H1 (cell line): Measurements from ENCODE around the gene TSPAN3.

Experiments used
- CHD2 ChIP-seq: IDR thresholded peaks from 2 replicates; pipeline ENCODE4 v1.6.1; 2012; ENCODE audit warnings: low read length, improper control_type of control experiment
- EGR1 ChIP-seq: IDR thresholded peaks from 2 replicates; pipeline ENCODE4 v1.6.1; 2011; ENCODE audit warnings: low read depth, low read length, borderline replicate concordance
- EZH2 ChIP-seq: fragments of 200-600 bp; sonication (generic); IDR thresholded peaks from 2 replicates; pipeline ENCODE4 v1.7.1; 2012; ENCODE audit warnings: low read depth, mild to moderate bottlenecking, moderate library complexity, low read length, inconsistent platforms; ENCODE audit not compliant: severe bottlenecking
- FOSL1 ChIP-seq: IDR thresholded peaks from 2 replicates; pipeline ENCODE4 v1.6.1; 2011; ENCODE audit warnings: mild to moderate bottlenecking, low read depth, low read length, moderate library complexity; ENCODE audit not compliant: insufficient read depth
- POLR2A ChIP-seq, 2 experiments: IDR thresholded peaks; 1 replicate in 1 of 2; 2 replicates in 1 of 2; pipeline ENCODE4 v1.6.1; 2011; ENCODE audit warnings: low read depth in 2 of 2, low read length in 2 of 2, mild to moderate bottlenecking in 2 of 2; ENCODE audit errors: control extremely low read depth in 1 of 2
- POLR2AphosphoS5 ChIP-seq: IDR thresholded peaks from 2 replicates; pipeline ENCODE4 v1.6.1; 2011; ENCODE audit warnings: low read depth, low read length
- POU5F1 ChIP-seq: IDR thresholded peaks from 2 replicates; pipeline ENCODE4 v1.6.1; 2011; ENCODE audit warnings: low read depth, mild to moderate bottlenecking, low read length, moderate library complexity
- SIRT6 ChIP-seq: IDR thresholded peaks from one replicate; pipeline ENCODE4 v1.7.1; 2012; ENCODE audit warnings: low read length, inconsistent platforms
- TF ChIP-seq, protein P1 (sequence below), 3 experiments: IDR thresholded peaks; 1 replicate in 2 of 3; 2 replicates in 1 of 3; pipeline versions ENCODE4 v1.5.1 to v1.6.1; 2011; ENCODE audit warnings: low read length in 3 of 3, mild to moderate bottlenecking in 3 of 3, inconsistent platforms in 2 of 3, low read depth in 1 of 3, moderate library complexity in 1 of 3; ENCODE audit not compliant: insufficient read depth in 1 of 3; ENCODE audit errors: control extremely low read depth in 1 of 3

DNA sequence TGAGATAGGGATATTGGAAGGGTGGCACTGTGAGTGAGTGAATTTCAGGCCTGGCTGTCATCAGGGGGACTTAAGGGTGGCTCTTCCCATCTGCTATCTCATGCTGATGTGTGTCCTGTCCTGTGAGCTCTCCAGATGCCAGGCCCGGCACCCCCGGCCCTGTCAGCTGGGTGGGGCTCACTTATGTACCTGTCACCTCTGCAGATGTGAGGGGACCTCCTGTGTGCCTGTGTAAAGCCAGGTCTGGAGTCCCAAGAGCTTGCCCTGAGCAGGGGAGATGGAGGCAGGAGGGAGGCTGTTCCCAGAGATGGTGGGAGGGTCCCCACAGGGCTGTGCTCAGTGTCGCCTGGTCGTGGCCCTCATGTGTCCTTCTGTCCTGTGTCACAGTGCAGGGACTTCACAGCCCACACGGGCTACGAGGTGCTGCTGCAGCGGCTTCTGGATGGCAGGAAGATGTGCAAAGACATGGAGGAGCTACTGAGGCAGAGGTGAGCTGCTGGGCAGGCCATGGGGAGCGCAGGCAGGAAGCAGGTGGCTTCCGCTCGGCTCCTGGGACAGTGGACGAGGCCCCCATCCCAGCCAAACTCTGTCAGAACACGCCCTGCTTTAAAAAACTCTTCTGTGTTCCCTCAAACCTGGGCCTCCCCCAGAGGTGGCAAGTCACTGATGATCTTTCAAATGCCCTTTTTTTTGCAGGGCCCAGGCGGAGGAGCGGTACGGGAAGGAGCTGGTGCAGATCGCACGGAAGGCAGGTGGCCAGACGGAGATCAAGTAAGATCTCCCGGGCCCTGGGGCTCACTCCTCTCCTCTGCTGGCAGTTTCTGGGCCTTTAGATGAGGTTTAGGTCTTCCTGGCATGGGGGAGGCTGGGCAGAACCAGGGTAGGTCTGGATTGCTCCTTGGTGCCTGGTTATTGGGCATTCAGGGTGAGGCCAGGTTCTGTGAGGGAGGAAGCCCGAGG is 52.9 kb downstream of the TSPAN3 start:
- TF ChIP-seq POLR2A (IDR thresholded peaks at IDR 0.05; ENCODE audit: control extremely low read depth in 1 of 2, low read depth in 2 of 2, low read length in 2 of 2): no peak
- no peak for TF ChIP-seq POU5F1
- no peak for TF ChIP-seq EZH2
- TF ChIP-seq EGR1: no peak
- TF ChIP-seq, protein P1, sequence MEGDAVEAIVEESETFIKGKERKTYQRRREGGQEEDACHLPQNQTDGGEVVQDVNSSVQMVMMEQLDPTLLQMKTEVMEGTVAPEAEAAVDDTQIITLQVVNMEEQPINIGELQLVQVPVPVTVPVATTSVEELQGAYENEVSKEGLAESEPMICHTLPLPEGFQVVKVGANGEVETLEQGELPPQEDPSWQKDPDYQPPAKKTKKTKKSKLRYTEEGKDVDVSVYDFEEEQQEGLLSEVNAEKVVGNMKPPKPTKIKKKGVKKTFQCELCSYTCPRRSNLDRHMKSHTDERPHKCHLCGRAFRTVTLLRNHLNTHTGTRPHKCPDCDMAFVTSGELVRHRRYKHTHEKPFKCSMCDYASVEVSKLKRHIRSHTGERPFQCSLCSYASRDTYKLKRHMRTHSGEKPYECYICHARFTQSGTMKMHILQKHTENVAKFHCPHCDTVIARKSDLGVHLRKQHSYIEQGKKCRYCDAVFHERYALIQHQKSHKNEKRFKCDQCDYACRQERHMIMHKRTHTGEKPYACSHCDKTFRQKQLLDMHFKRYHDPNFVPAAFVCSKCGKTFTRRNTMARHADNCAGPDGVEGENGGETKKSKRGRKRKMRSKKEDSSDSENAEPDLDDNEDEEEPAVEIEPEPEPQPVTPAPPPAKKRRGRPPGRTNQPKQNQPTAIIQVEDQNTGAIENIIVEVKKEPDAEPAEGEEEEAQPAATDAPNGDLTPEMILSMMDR (IDR thresholded peaks at IDR 0.05; ENCODE audit: control extremely low read depth in 1 of 3, insufficient read depth in 1 of 3, low read depth in 1 of 3, low read length in 3 of 3): no peak
- no peak for TF ChIP-seq FOSL1
- TF ChIP-seq POLR2AphosphoS5: no peak
- TF ChIP-seq SIRT6: no peak
- TF ChIP-seq CHD2: no peak
